Left ventricle myocardium inferior (tissue), 1 donor: ENCODE measurements around the gene PCDHGB4. TPM values are rescaled to one million over a fixed set of nuclear protein-coding genes. Genes with fewer than 3 reads are reported as not detected.
"Not testable (repeated sequence)": the region's sequence is repeated elsewhere in the genome, so short reads cannot be mapped to it uniquely, and the experiment has no call there.

Source experiments
- DNase-seq: peaks from one replicate; pipeline ENCODE4 v3.0.0-alpha.2; 2020
- H3K27ac ChIP-seq: fragments of 200-600 bp; replicated peaks from 2 replicates; pipeline ENCODE4 v1.8.0; 2021
- H3K27me3 ChIP-seq: fragments of 200-600 bp; 2 replicates; pipeline ENCODE4 v1.8.0; 2021; ENCODE audit warnings: low read depth
- H3K36me3 ChIP-seq: fragments of 200-600 bp; 2 replicates; pipeline ENCODE4 v1.8.0; 2021
- H3K4me1 ChIP-seq: fragments of 200-600 bp; 2 replicates; pipeline ENCODE4 v1.8.0; 2021
- H3K4me3 ChIP-seq: fragments of 200-600 bp; 2 replicates; pipeline ENCODE4 v1.8.0; 2021; ENCODE audit warnings: mild to moderate bottlenecking, moderate library complexity
- H3K9me3 ChIP-seq: fragments of 200-600 bp; replicated peaks from 2 replicates; pipeline ENCODE4 v1.8.0; 2021
- CTCF ChIP-seq: fragments of 200-600 bp; IDR thresholded peaks from 2 replicates; pipeline ENCODE4 v1.8.0; 2021; ENCODE audit warnings: antibody characterized with exemption, mild to moderate bottlenecking, borderline replicate concordance
- intact Hi-C: fragments of 100-400 bp; cut with micrococcal nuclease; formaldehyde crosslinking; loops from one replicate; pipeline ENCODE4 v1.11.0; 2022
- total RNA-seq: library from RNA; stranded (reverse); fragmentation: NEBNext Ultra II Directional; extraction: Animal tissue kit (Norgen Biotek cat#: 25700); gene quantifications from one replicate; pipeline ENCODE4 v1.2.1, GENCODE V29; 2021
- donor health status: DM: no; HTN: yes; CAD: no; lungs with severe emphysema.

PCDHGB4 gene
- total RNA-seq, 1 donor from 2014 or later: 4.2 TPM

DNA sequence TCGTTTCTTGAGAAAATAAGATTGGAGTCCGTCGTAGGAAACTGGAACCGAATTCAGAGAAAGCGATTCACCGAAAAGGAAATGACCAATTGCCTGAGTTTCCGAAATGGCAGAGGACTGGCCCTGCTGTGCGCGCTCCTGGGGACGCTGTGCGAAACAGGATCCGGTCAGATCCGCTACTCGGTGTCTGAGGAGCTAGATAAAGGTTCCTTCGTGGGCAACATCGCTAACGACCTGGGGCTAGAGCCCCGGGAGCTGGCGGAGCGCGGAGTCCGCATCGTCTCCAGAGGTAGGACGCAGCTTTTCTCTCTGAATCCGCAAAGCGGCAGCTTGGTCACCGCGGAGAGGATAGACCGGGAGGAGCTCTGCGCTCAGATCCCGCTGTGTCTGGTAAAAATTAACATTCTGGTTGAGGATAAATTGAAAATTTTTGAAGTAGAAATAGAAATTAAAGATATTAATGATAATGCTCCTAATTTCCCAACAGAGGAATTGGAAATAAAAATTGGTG lies 43.5 kb upstream of the PCDHGB4 start:
- no peak for DNase-seq
- peaks cover 99% of the 10 kb centered on the region for H3K9me3 ChIP-seq
- intact Hi-C loops: no loop called here
- H3K36me3 ChIP-seq: peaks cover 18% of the 10 kb centered on the region
- peaks cover 26% of the 10 kb centered on the region for H3K4me1 ChIP-seq
- TF ChIP-seq CTCF: no peak
- H3K27ac ChIP-seq: peak overlapping the region; percentile 84
- peak overlapping the region; percentile 65 for H3K4me3 ChIP-seq
- H3K27me3 ChIP-seq: no peaks in the 10 kb centered on the region

GRCh38 chr5:141345327-141345726 lies 42.2 kb upstream of the PCDHGB4 start:
- Histone ChIP-seq H3K4me3 (peak overlapping the region; percentile 65), H3K9me3 (peaks cover 99% of the 10 kb centered on the region), H3K36me3 (peaks cover 18% of the 10 kb centered on the region), H3K27ac (peak overlapping the region; percentile 17), H3K27me3 (no peaks in the 10 kb centered on the region), H3K4me1 (peaks cover 33% of the 10 kb centered on the region)
- DNase-seq: no peak
- TF ChIP-seq CTCF: peak; percentile 17
- intact Hi-C loops: no loop called here

GRCh38 chr5:141346017-141346416 lies 41.5 kb upstream of the PCDHGB4 start:
- H3K27ac ChIP-seq, H3K27me3 ChIP-seq, DNase-seq, intact Hi-C loops: not testable (repeated sequence)
- H3K4me3 ChIP-seq: peak overlapping the region; percentile 65
- H3K4me1 ChIP-seq: peaks cover 39% of the 10 kb centered on the region
- H3K36me3 ChIP-seq: peaks cover 18% of the 10 kb centered on the region
- peaks cover 99% of the 10 kb centered on the region for H3K9me3 ChIP-seq

DNA sequence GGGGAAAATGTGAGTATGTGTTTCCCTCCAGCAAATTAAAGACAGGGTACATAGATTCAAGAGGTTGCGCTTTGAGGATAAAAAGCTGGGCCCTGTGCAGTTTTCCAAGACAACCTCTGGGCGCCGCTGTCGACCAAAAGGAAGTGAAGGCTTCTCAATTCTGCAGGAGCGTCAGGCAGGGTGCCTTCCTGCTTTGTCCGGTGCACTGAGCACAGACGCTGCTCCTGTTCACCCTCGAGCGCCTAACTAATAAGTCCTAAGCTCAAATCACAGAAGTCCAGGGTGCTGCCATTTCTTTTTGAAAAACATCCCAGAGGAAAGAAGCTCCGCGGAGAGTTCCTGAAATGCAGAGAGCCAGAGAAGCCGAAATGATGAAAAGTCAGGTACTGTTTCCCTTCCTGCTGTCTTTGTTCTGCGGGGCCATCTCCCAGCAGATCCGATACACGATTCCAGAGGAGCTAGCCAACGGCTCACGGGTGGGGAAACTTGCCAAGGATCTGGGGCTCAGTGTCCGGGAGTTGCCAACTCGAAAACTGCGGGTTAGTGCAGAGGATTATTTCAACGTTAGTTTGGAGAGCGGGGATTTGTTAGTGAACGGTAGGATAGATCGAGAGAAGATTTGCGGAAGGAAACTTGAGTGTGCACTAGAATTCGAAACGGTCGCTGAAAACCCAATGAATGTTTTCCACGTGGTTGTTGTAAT lies 37.4 kb upstream of the PCDHGB4 start, which contains the start of gene PCDHGB1:
TSS of gene PCDHGB1 (plus strand) at position 183 of the 703 bp plus-strand sequence. CDS start at position 345, 162 bp downstream.
- DNase-seq: no peak
- H3K36me3 ChIP-seq: peaks cover 22% of the 10 kb centered on the region
- peaks cover 59% of the 10 kb centered on the region for H3K4me1 ChIP-seq
- H3K9me3 ChIP-seq: peaks cover 98% of the 10 kb centered on the region
- H3K4me3 ChIP-seq: peak within 1 kb of the TSS; percentile 54
- intact Hi-C loops: no loop called here
- H3K27me3 ChIP-seq: no peaks in the 10 kb centered on the region
- TF ChIP-seq CTCF: peak; percentile 74
- H3K27ac ChIP-seq: peak within 1 kb of the TSS; percentile 50

GRCh38 chr5:141351591-141351990 lies 35.9 kb upstream of the PCDHGB4 start:
- TF ChIP-seq CTCF: no peak
- Histone ChIP-seq H3K4me3 (no peak overlapping the region), H3K27ac (no peak overlapping the region), H3K4me1 (peaks cover 61% of the 10 kb centered on the region), H3K27me3 (no peaks in the 10 kb centered on the region), H3K36me3 (peaks cover 27% of the 10 kb centered on the region), H3K9me3 (peaks cover 98% of the 10 kb centered on the region)
- intact Hi-C loops: no loop called here
- no peak for DNase-seq

DNA sequence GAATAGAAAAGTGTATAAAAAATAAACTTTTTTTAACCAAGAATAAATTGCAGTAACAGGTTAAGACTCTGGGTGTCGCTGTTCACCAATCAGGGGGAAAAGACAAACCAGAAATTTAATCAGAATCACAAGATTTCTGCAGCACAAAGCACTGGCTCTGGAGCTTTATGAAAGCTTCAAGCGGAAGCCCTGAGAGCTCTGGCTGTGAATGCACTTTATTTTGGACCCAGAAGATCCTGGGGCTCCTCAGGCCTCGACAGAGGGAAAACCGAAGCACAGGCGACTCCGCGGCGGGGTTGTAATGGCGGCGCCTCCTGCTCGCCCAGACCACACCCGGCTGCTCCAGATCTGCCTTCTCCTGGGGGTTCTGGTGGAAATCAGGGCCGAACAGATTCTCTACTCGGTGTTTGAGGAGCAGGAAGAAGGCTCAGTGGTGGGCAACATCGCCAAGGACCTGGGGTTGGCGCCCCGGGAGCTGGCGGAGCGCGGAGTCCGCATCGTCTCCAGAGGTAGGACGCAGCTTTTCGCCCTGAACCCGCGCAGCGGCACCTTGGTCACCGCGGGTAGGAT lies 32.5 kb upstream of the PCDHGB4 start, which contains the start of gene PCDHGA4:
TSS of gene PCDHGA4 (plus strand) at position 122 of the 570 bp plus-strand sequence. CDS start at position 209, 87 bp downstream.
- peaks cover 58% of the 10 kb centered on the region for H3K4me1 ChIP-seq
- intact Hi-C loops: no loop called here
- H3K27me3 ChIP-seq: no peaks in the 10 kb centered on the region
- peaks cover 21% of the 10 kb centered on the region for H3K36me3 ChIP-seq
- H3K27ac ChIP-seq: peak within 1 kb of the TSS; percentile 21
- TF ChIP-seq CTCF: peak; percentile 61
- peak within 1 kb of the TSS; percentile 54 for H3K4me3 ChIP-seq
- peaks cover 98% of the 10 kb centered on the region for H3K9me3 ChIP-seq
- DNase-seq: no peak
